NCI-H524 treated with DMSO at 0.1 percent for 48 hours (cell line): ENCODE results near the gene RAP1B.
"Not testable (repeated sequence)": the region's sequence is repeated elsewhere in the genome, so short reads cannot be mapped to it uniquely, and the experiment has no call there.

ENCODE experiments used
- DNase-seq: peaks from one replicate; lab custom pipeline; 2025; lab: John Stamatoyannopoulos, UW

RAP1B gene

GRCh38 chr12:68633614-68634558 is 23.2 kb downstream of the RAP1B start:
- no peak for DNase-seq

- DNase-seq, result no peak
These were observed 25.6 kb downstream of the RAP1B start for GRCh38 chr12:68636268-68636667.

GRCh38 chr12:68637439-68637838 is 26.7 kb downstream of the RAP1B start:
- not testable (repeated sequence) for DNase-seq

GRCh38 chr12:68638171-68638570 is 27.5 kb downstream of the RAP1B start:
- DNase-seq, result no peak

GRCh38 chr12:68638721-68639395 is 28.2 kb downstream of the RAP1B start:
- DNase-seq, result no peak

GRCh38 chr12:68639396-68639767 is 28.7 kb downstream of the RAP1B start:
- no peak for DNase-seq

GRCh38 chr12:68641138-68641537 is 30.4 kb downstream of the RAP1B start:
- no peak for DNase-seq

- DNase-seq, result no peak
These were observed 35.8 kb downstream of the RAP1B start for GRCh38 chr12:68646484-68646883.

- DNase-seq, result no peak
These were observed 36.8 kb downstream of the RAP1B start for GRCh38 chr12:68647507-68647906.

- DNase-seq, result no peak
These were observed 37.5 kb downstream of the RAP1B start for GRCh38 chr12:68648179-68648578.

- no peak for DNase-seq
These were observed 54.4 kb downstream of the RAP1B start for GRCh38 chr12:68665016-68665569.

GRCh38 chr12:68667291-68667690 is 56.6 kb downstream of the RAP1B start:
- no peak for DNase-seq

GRCh38 chr12:68667896-68668295 is 57.2 kb downstream of the RAP1B start:
- no peak for DNase-seq

GRCh38 chr12:68671179-68671578 is 60.5 kb downstream of the RAP1B start:
- DNase-seq, result no peak

- no peak for DNase-seq
These were observed 63.1 kb downstream of the RAP1B start for GRCh38 chr12:68673788-68674187.

- DNase-seq, result no peak
These were observed 63.7 kb downstream of the RAP1B start for GRCh38 chr12:68674376-68674775.

- no peak for DNase-seq
These were observed 64.6 kb downstream of the RAP1B start for GRCh38 chr12:68675101-68675842.

- not testable (repeated sequence) for DNase-seq
These were observed 66.2 kb downstream of the RAP1B start for GRCh38 chr12:68676854-68677253.

GRCh38 chr12:68686262-68686594 is 75.5 kb downstream of the RAP1B start:
- DNase-seq, result no peak

GRCh38 chr12:68686595-68687521 is 76.2 kb downstream of the RAP1B start, which contains the start of gene NUP107:
NUP107 (plus strand) TSS chr12:68686978; CDS start chr12:68687066, 88 bp downstream.
- peak; percentile 66 for DNase-seq

GRCh38 chr12:68695454-68695853 is 84.8 kb downstream of the RAP1B start:
- no peak for DNase-seq
